Thyroid gland (tissue), 4 donors: ENCODE data around the gene TEX48. TPM values are rescaled to one million over a fixed set of nuclear protein-coding genes. Genes with fewer than 3 reads are reported as not detected.

Experiments used
- DNase-seq, 2 donors: peaks; one replicate each; pipeline ENCODE4 v3.0.0-alpha.2; 2019
- H3K27ac ChIP-seq, 3 donors: fragments of 200-600 bp; sonication (generic); 1 replicate in 2 of 3; 2 replicates in 1 of 3; pipeline ENCODE4 v1.5.1; 2016 to 2019; ENCODE audit warnings: mild to moderate bottlenecking in 1 of 3, moderate library complexity in 1 of 3
- H3K27me3 ChIP-seq: fragments of 200-600 bp; sonication (generic); one replicate; pipeline ENCODE4 v1.5.1; 2019
- H3K36me3 ChIP-seq, 2 donors: fragments of 200-600 bp; sonication (generic); one replicate each; pipeline ENCODE4 v1.5.1; 2016 to 2019
- H3K4me1 ChIP-seq, 2 donors: fragments of 200-600 bp; sonication (generic); one replicate each; pipeline ENCODE4 v1.5.1; 2017 to 2019
- H3K4me3 ChIP-seq, 3 donors: fragments of 200-600 bp; sonication (generic); replicated peaks in 1 of 3; 1 replicate in 2 of 3; 2 replicates in 1 of 3; pipeline ENCODE4 v1.5.1; 2016; ENCODE audit warnings: mild to moderate bottlenecking in 1 of 3
- H3K9me3 ChIP-seq: fragments of 200-600 bp; sonication (generic); one replicate; pipeline ENCODE4 v1.5.1; 2017
- CTCF ChIP-seq, 6 experiments: fragments of 200-600 bp in 3 of 6; fragments of 450-650 bp in 3 of 6; sonication (generic) in 3 of 6; IDR thresholded peaks; one replicate each; pipeline ENCODE4 v1.5.1; 2016 to 2019; ENCODE audit warnings: antibody characterized with exemption in 6 of 6, mild to moderate bottlenecking in 2 of 6, inconsistent platforms in 1 of 6, moderate library complexity in 1 of 6
- POLR2A ChIP-seq, 2 donors: fragments of 450-650 bp; IDR thresholded peaks; one replicate each; pipeline ENCODE4 v1.6.1; 2017; ENCODE audit warnings: antibody characterized with exemption in 2 of 2, mild to moderate bottlenecking in 2 of 2, moderate library complexity in 1 of 2
- WGBS, 2 donors: methylation state at CpG; one replicate each; pipeline ENCODE4 v1.1.5; 2017; 5-methylcytosine and 5-hydroxymethylcytosine counted together
- intact Hi-C: fragments of 100-400 bp; cut with DNase I; formaldehyde crosslinking; loops from one replicate; pipeline ENCODE4 v1.15.1; 2023
- total RNA-seq, 4 donors: library from RNA; depleted of rRNA; stranded (reverse); fragments of >200 nt; gene quantifications; one replicate each; pipeline ENCODE4 v1.2.3, GENCODE V29; 2016

TEX48 gene
- total RNA-seq, 4 donors from 2014 or later, result not detected

GRCh38 chr9:114719290-114719689 is 37.3 kb upstream of the TEX48 start:
- intact Hi-C loops, result no loop called here
- WGBS, 2 donors, result 87 to 94% methylated on average over 4 of the region's 4 CpGs
- no peak for DNase-seq
- Histone ChIP-seq H3K4me1 (no peaks in the 10 kb centered on the region), H3K27ac (no peak overlapping the region), H3K27me3 (no peaks in the 10 kb centered on the region), H3K36me3 (no peaks in the 10 kb centered on the region), H3K4me3 (no peak overlapping the region), H3K9me3 (no peaks in the 10 kb centered on the region)
- no peak for TF ChIP-seq POLR2A (IDR thresholded peaks at IDR 0.05)
- TF ChIP-seq CTCF (IDR thresholded peaks at IDR 0.05), result no peak

DNA sequence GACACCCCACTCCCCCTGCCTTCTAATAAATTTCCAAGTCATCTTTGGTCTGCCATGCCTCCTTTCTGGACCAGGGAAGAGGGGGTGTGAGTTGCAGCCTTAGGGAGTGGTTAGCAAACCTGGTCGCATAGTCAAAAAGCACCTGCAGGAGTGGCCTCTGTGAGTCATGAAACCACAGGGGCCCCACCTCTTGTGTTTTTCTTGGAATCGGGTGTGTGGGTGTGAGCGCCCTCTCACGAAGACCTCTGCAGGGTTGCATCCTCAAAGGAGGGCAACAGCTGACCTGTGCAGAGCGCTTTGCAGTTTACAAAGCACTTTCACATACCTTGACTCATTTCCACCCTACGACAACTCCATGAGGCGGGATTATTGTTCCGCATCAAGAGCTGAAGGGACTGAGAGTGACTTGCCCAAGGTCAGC is 36.8 kb upstream of the TEX48 start:
- no peaks in the 10 kb centered on the region for H3K4me1 ChIP-seq
- no peak overlapping the region for H3K4me3 ChIP-seq
- 89 to 90% methylated on average over 8 of the region's 8 CpGs for WGBS, 2 donors
- TF ChIP-seq POLR2A (IDR thresholded peaks at IDR 0.05) (no peak), CTCF (IDR thresholded peaks at IDR 0.05) (no peak)
- no peak overlapping the region for H3K27ac ChIP-seq
- intact Hi-C loops, result no loop called here
- H3K36me3 ChIP-seq, result no peaks in the 10 kb centered on the region
- H3K27me3 ChIP-seq, result no peaks in the 10 kb centered on the region
- no peak for DNase-seq
- no peaks in the 10 kb centered on the region for H3K9me3 ChIP-seq

DNA sequence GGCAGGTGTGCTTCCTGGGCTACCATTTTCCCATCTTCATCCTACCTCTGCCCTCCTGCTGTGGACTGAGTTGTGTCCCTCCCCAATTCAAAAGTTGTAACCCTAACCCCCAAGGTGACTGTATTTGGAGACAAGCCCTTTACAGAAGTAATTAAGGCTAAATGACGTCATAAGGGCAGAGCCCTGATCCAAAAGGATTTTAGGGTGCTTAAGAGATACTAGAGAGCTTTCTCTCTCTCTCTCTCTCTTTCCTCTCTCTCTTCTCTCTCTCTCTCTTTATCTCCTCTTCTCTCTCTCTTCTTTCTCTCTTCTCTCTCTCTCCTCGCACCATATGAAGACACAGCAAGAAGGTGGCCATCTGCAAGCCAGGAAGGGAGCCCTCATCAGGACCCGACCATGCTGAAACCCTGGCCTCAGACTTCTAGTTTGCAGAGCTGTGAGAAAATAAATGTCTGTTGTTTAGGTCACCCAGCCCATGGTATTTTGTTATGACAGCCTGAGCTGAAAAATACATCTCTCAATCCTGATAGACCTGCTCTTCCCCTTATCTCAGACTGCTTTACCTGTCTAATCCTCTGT is 36.0 kb upstream of the TEX48 start:
- intact Hi-C loops, result no loop called here
- no peak for DNase-seq
- Histone ChIP-seq H3K9me3 (no peaks in the 10 kb centered on the region), H3K27ac (no peak overlapping the region), H3K36me3 (no peaks in the 10 kb centered on the region), H3K4me3 (no peak overlapping the region), H3K27me3 (no peaks in the 10 kb centered on the region), H3K4me1 (no peaks in the 10 kb centered on the region)
- TF ChIP-seq POLR2A (IDR thresholded peaks at IDR 0.05) (no peak), CTCF (IDR thresholded peaks at IDR 0.05) (no peak)
- WGBS, 2 donors, result 91 to 92% methylated on average over 3 of the region's 3 CpGs

GRCh38 chr9:114709636-114710035 is 27.6 kb upstream of the TEX48 start:
- TF ChIP-seq POLR2A (IDR thresholded peaks at IDR 0.05) (no peak), CTCF (IDR thresholded peaks at IDR 0.05) (no peak)
- H3K27ac ChIP-seq, result no peak overlapping the region
- H3K4me3 ChIP-seq, result no peak overlapping the region
- H3K4me1 ChIP-seq, result no peaks in the 10 kb centered on the region
- H3K36me3 ChIP-seq, result no peaks in the 10 kb centered on the region
- no peaks in the 10 kb centered on the region for H3K9me3 ChIP-seq
- no peaks in the 10 kb centered on the region for H3K27me3 ChIP-seq
- WGBS, 2 donors, result 89 to 95% methylated on average over 1 of the region's 1 CpG
- DNase-seq, result no peak
- intact Hi-C loops, result no loop called here

GRCh38 chr9:114706711-114707110 is 24.7 kb upstream of the TEX48 start:
- WGBS, 2 donors, result 87 to 88% methylated on average over 2 of the region's 2 CpGs

More at GRCh38 chr9:114706711-114707110, 24.7 kb upstream of the TEX48 start:
- no peaks in the 10 kb centered on the region for H3K9me3 ChIP-seq
- no peak for DNase-seq
- no peak overlapping the region for H3K4me3 ChIP-seq
- no peaks in the 10 kb centered on the region for H3K27me3 ChIP-seq
- H3K36me3 ChIP-seq, result no peaks in the 10 kb centered on the region
- no peaks in the 10 kb centered on the region for H3K4me1 ChIP-seq
- intact Hi-C loops, result no loop called here
- no peak overlapping the region for H3K27ac ChIP-seq
- no peak for TF ChIP-seq CTCF (IDR thresholded peaks at IDR 0.05)
- TF ChIP-seq POLR2A (IDR thresholded peaks at IDR 0.05), result no peak
